Spleen (tissue), 7 donors: ENCODE results near the gene EEF1E1.
"Not testable (repeated sequence)": the region's sequence is repeated elsewhere in the genome, so short reads cannot be mapped to it uniquely, and the experiment has no call there.

Source experiments
- CTCF ChIP-seq, 11 experiments: fragments of 200-600 bp in 7 of 11; fragments of 450-650 bp in 4 of 11; sonication (generic) in 4 of 11; IDR thresholded peaks in 8 of 11; conservative IDR thresholded peaks in 3 of 11; 1 replicate in 7 of 11; 2 replicates in 4 of 11; pipeline versions ENCODE4 v1.4.0 to v1.8.0; 2016 to 2021; ENCODE audit warnings: antibody characterized with exemption in 11 of 11, inconsistent platforms in 4 of 11, mild to moderate bottlenecking in 1 of 11
- POLR2AphosphoS5 ChIP-seq, 3 donors: sonication (generic); formaldehyde crosslinking; IDR thresholded peaks; one replicate each; pipeline ENCODE4 v1.5.1; 2017; ENCODE audit warnings: antibody characterized with exemption in 3 of 3
- donor health status: DM: no; HTN: no; CAD: no; lungs with moderate emphysema.
- donor health status: DM: no; HTN: no; CAD: no.
- donor health status: DM: no; HTN: no; CAD: no.

- not testable (repeated sequence) for TF ChIP-seq CTCF (IDR thresholded peaks at IDR 0.05 in 8 of 11, conservative IDR thresholded peaks at IDR 0.05 in 3 of 11); POLR2AphosphoS5 (IDR thresholded peaks at IDR 0.05)
These were observed 56.6 kb downstream of the EEF1E1 start for GRCh38 chr6:8045769-8046168.
